GM23248 (cell line): ENCODE measurements around the gene WNT5B. TPM values are rescaled to one million over a fixed set of nuclear protein-coding genes. Genes with fewer than 3 reads are reported as not detected.
A peak's percentile ranks its signal among the peaks of the same experiment; 100 is the strongest.

Experiments
- DNase-seq: peaks from one replicate; pipeline ENCODE4 v3.0.0-alpha.2; 2015
- H2AFZ ChIP-seq: fragments of 200-600 bp; sonication (generic); 2 replicates; pipeline ENCODE4 v1.6.1; 2016; ENCODE audit warnings: antibody characterized with exemption
- H3F3A ChIP-seq: fragments of 200-600 bp; sonication (generic); 2 replicates; pipeline ENCODE4 v1.6.1; 2016; ENCODE audit warnings: mild to moderate bottlenecking, antibody characterized with exemption, mixed run types; ENCODE audit not compliant: insufficient read depth
- H3K27ac ChIP-seq: fragments of 200-600 bp; sonication (generic); 2 replicates; pipeline ENCODE4 v1.5.1; 2016; ENCODE audit warnings: mild to moderate bottlenecking
- H3K27me3 ChIP-seq: fragments of 200-600 bp; sonication (generic); replicated peaks from 2 replicates; pipeline ENCODE4 v1.6.1; 2016; ENCODE audit warnings: mild to moderate bottlenecking; ENCODE audit not compliant: insufficient read depth
- H3K36me3 ChIP-seq: fragments of 200-600 bp; sonication (generic); 2 replicates; pipeline ENCODE4 v1.6.1; 2016; ENCODE audit warnings: low read depth, mild to moderate bottlenecking
- H3K4me1 ChIP-seq: fragments of 200-600 bp; sonication (generic); 2 replicates; pipeline ENCODE4 v1.6.1; 2016; ENCODE audit warnings: mild to moderate bottlenecking; ENCODE audit not compliant: insufficient read depth
- H3K4me2 ChIP-seq: fragments of 200-600 bp; sonication (generic); one replicate; pipeline ENCODE4 v1.6.1; 2016; ENCODE audit warnings: mild to moderate bottlenecking; ENCODE audit not compliant: unreplicated experiment
- H3K4me3 ChIP-seq: fragments of 200-600 bp; sonication (generic); 2 replicates; pipeline ENCODE4 v1.5.1; 2016; ENCODE audit warnings: mild to moderate bottlenecking
- H3K79me2 ChIP-seq: fragments of 200-600 bp; sonication (generic); 2 replicates; pipeline ENCODE4 v1.6.1; 2016; ENCODE audit warnings: mild to moderate bottlenecking; ENCODE audit not compliant: insufficient read depth
- H3K9ac ChIP-seq: fragments of 200-600 bp; sonication (generic); 2 replicates; pipeline ENCODE4 v1.6.1; 2016; ENCODE audit warnings: mild to moderate bottlenecking
- H3K9me2 ChIP-seq: fragments of 200-600 bp; sonication (generic); 2 replicates; pipeline ENCODE4 v1.6.1; 2016; ENCODE audit warnings: mixed run types, mild to moderate bottlenecking, moderate library complexity; ENCODE audit not compliant: insufficient read depth
- H3K9me3 ChIP-seq: fragments of 200-600 bp; sonication (generic); one replicate; pipeline ENCODE4 v1.6.1; 2017; ENCODE audit warnings: low read depth
- H4K20me1 ChIP-seq: fragments of 200-600 bp; sonication (generic); 2 replicates; pipeline ENCODE4 v1.6.0; 2016; ENCODE audit not compliant: insufficient read depth
- EZH2 ChIP-seq: fragments of 200-600 bp; sonication (generic); IDR thresholded peaks from 2 replicates; pipeline ENCODE4 v1.6.1; 2018; ENCODE audit warnings: antibody characterized with exemption, mild to moderate bottlenecking; ENCODE audit not compliant: insufficient read depth, poor library complexity, severe bottlenecking
- EZH2phosphoT487 ChIP-seq: fragments of 200-600 bp; sonication (generic); IDR thresholded peaks from 2 replicates; pipeline ENCODE4 v1.6.1; 2018; ENCODE audit warnings: antibody characterized with exemption, moderate library complexity, mild to moderate bottlenecking, low read depth; ENCODE audit not compliant: insufficient read depth
- WGBS, 2 experiments: methylation state at CpG; one replicate each; pipeline ENCODE4 v1.1.6; 2015 to 2017; ENCODE audit warnings: low lambda C conversion rate in 2 of 2, low coverage in 1 of 2; ENCODE audit errors: missing lambda C conversion rate in 2 of 2; 5-methylcytosine and 5-hydroxymethylcytosine counted together
- in situ Hi-C: fragments of 300-500 bp; cut with MboI; formaldehyde crosslinking; loops from 2 replicates; pipeline ENCODE4 v1.15.0; 2020
- polyA plus RNA-seq: library from polyadenylated mRNA; unstranded; fragments of >200 nt; fragmentation: Nextera tagmentation; extraction: Ambion mirVana; gene quantifications from 2 replicates; pipeline ENCODE4 v1.2.1, GENCODE V29; 2016
- total RNA-seq: library from RNA; depleted of rRNA; stranded (reverse); fragments of >200 nt; shearing (Covaris generic); gene quantifications from 2 replicates; pipeline ENCODE4 v1.2.3, GENCODE V29; 2014

The WNT5B gene
- total and polyA plus RNA-seq, 2 experiments from 2014 or later, result 50.1 to 505 TPM

DNA sequence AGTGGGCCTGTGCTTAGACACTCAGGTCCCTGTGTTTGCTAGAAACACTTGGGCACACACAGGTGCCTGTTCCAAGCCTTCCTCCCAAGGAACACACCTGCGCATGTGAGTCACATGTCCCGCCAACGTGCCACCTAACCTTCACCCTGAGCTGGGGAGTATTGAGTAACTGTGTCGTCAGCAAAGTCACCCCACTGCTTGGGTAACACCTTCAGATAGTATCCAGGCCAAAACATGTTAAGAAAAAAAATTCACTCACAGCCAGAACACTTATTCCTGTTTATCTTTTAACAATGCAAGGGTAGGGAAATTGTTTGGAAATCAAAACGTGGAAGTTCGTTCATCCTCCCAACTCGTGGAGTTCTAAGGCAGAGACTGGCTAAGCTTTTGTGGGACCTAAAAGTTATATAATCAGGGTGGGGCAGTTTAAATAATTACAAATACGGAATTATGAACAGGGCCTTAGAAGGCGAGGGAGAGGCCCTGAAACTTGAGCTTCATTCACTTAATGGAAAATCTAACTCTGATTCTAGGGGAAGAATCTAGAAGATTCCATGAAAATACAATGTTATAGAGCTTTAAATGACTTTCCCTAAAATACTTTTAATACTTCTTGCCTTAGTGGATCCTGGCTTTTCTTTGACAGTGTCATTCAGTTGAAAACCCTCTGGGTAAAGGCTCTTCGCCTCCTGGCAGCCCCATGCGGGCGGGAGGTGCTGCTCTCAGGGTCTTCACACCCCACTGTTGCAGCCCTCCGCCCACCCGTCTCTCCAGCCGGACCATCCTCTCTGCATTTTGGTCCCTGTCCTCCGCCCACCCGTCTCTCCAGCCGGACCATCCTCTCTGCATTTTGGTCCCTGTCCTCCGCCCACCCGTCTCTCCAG is 31.5 kb downstream of the WNT5B start:
- no peak overlapping the region for H3K4me3 ChIP-seq
- H2AFZ ChIP-seq, result no peak overlapping the region
- H3F3A ChIP-seq, result peaks cover 62% of the 10 kb centered on the region
- H3K9me3 ChIP-seq, result no peaks in the 10 kb centered on the region
- in situ Hi-C loops, result loop anchor here (25.0 kb wide), 1 partner anchor 927 kb away; no protein-coding TSS in a partner anchor
- 28 to 29% methylated on average over 14 to 18 of the region's 20 CpGs for WGBS, 2 experiments
- H3K27ac ChIP-seq, result peak overlapping the region; percentile 55
- no peaks in the 10 kb centered on the region for H3K79me2 ChIP-seq
- no peaks in the 10 kb centered on the region for H3K9me2 ChIP-seq
- H3K27me3 ChIP-seq, result no peaks in the 10 kb centered on the region
- no peak overlapping the region for H3K4me2 ChIP-seq
- H3K4me1 ChIP-seq, result 0 out of 2 replicates have a peak, but pooled peaks cover 5% of the 10 kb centered on the region
- peak; percentile 53 for DNase-seq
- H4K20me1 ChIP-seq, result no peaks in the 10 kb centered on the region
- TF ChIP-seq EZH2phosphoT487, result no peak
- no peak for TF ChIP-seq EZH2
- no peak overlapping the region for H3K9ac ChIP-seq
- H3K36me3 ChIP-seq, result no peaks in the 10 kb centered on the region

DNA sequence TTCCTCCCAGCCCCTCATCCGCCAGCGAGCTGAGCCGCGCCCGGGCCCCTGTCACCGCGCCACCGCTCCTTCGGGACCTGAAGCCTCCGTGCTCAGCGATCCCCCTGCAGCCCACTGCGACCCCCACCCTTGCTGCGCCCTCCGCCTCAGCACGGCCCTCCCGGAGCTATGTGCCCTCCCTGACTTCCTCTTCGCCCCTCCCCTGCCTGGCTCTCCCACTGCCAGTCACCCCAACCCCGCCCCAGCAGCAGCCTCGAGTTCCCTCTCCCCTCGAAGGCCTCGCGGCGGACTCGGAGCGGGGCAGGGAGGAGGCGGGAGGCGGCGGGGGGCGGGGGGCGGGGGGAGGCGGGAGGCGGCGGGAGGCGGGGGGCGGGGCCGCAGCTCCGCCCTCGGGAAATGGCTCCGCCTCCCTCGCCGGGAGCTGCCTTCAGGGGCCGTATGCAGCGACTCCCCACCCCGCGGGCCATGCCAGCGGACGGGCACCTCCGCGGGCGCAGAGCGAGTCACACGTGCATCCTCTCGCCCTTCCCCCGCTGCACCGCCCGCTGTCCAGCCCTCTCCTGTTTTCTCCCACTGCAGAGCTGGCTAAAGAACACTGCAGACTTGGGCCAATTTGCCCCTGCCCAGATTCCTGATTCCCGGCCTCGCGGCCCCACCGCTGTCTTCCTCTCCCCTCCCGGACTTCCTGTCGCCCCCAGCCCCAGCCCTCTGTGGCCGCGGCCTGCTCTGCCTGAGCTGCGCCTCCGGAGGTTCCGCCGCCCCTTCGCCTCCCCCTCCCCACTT is 32.7 kb downstream of the WNT5B start:
- H3K9me3 ChIP-seq, result no peaks in the 10 kb centered on the region
- no peaks in the 10 kb centered on the region for H3K9me2 ChIP-seq
- 0 out of 2 replicates have a peak, but pooled peaks cover 5% of the 10 kb centered on the region for H3K4me1 ChIP-seq
- H3K9ac ChIP-seq, result no peak overlapping the region
- TF ChIP-seq EZH2phosphoT487, result no peak
- TF ChIP-seq EZH2, result no peak
- 2% methylated on average over 19 to 67 of the region's 69 CpGs for WGBS, 2 experiments
- H3K27me3 ChIP-seq, result no peaks in the 10 kb centered on the region
- no peaks in the 10 kb centered on the region for H3K79me2 ChIP-seq
- H3K4me3 ChIP-seq, result peak overlapping the region; percentile 27; the same call in 1 of the 2 replicates
- H3K27ac ChIP-seq, result peak overlapping the region; percentile 33; the same call in 1 of the 2 replicates
- no peaks in the 10 kb centered on the region for H4K20me1 ChIP-seq
- H3K4me2 ChIP-seq, result peak overlapping the region; percentile 10
- H3K36me3 ChIP-seq, result no peaks in the 10 kb centered on the region
- H2AFZ ChIP-seq, result 0 out of 2 replicates have a peak overlapping the region, but pooled peaks have one; percentile 25
- DNase-seq, result peak; percentile 98
- peaks cover 60% of the 10 kb centered on the region for H3F3A ChIP-seq
- in situ Hi-C loops, result loop anchor here (25.0 kb wide), 1 partner anchor 926 kb away; no protein-coding TSS in a partner anchor

DNA sequence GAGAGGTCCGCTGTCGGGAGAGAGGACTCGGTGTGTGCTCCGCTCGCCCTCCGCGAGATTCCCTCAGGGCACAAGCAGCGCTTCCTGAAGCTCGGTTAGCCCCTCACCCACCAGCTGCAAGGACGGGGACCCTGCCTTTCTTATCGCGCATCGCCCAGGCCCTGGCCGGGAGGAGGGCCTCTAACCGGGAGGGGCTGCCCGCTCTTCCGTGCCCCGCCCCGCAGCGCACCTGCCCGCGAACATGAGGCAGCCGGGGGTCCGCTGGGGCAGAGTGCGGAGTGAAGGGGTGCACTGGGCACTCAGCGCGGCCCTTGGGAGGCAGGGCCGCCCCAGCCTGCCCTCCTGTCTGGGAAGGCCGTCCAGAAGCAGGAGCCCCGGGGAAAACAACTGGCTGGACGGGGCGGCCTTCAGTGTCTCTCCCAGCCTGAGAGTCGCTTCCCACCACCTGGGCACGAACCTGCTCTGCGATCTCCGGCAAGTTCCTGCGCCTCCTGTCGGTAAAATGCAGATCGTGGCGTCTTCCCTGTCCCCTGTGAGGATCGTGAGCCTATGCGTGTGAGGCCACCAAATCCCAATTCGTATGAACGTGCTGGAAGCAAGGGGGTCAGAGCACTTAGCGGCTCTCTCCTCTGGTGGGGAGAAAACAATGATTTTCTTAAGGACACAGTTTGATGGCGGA is 33.9 kb downstream of the WNT5B start:
- TF ChIP-seq EZH2 (no peak), EZH2phosphoT487 (no peak)
- no peak overlapping the region for H3K4me2 ChIP-seq
- peaks cover 54% of the 10 kb centered on the region for H3F3A ChIP-seq
- 0 out of 2 replicates have a peak, but pooled peaks cover 5% of the 10 kb centered on the region for H3K4me1 ChIP-seq
- no peaks in the 10 kb centered on the region for H3K27me3 ChIP-seq
- in situ Hi-C loops, result loop anchor here (25.0 kb wide), 1 partner anchor 924 kb away; no protein-coding TSS in a partner anchor
- DNase-seq, result peak; percentile 49
- no peak overlapping the region for H3K27ac ChIP-seq
- no peaks in the 10 kb centered on the region for H3K79me2 ChIP-seq
- WGBS, 2 experiments, result 40 to 43% methylated on average over 38 to 45 of the region's 46 CpGs
- H4K20me1 ChIP-seq, result no peaks in the 10 kb centered on the region
- no peaks in the 10 kb centered on the region for H3K9me3 ChIP-seq
- H3K9me2 ChIP-seq, result no peaks in the 10 kb centered on the region
- no peaks in the 10 kb centered on the region for H3K36me3 ChIP-seq
- no peak overlapping the region for H3K9ac ChIP-seq
- no peak overlapping the region for H3K4me3 ChIP-seq
- no peak overlapping the region for H2AFZ ChIP-seq
